ENCODE results near the gene SHROOM4. TPM values are rescaled to one million over a fixed set of nuclear protein-coding genes. Genes with fewer than 3 reads are reported as not detected.

The SHROOM4 gene, protein sequence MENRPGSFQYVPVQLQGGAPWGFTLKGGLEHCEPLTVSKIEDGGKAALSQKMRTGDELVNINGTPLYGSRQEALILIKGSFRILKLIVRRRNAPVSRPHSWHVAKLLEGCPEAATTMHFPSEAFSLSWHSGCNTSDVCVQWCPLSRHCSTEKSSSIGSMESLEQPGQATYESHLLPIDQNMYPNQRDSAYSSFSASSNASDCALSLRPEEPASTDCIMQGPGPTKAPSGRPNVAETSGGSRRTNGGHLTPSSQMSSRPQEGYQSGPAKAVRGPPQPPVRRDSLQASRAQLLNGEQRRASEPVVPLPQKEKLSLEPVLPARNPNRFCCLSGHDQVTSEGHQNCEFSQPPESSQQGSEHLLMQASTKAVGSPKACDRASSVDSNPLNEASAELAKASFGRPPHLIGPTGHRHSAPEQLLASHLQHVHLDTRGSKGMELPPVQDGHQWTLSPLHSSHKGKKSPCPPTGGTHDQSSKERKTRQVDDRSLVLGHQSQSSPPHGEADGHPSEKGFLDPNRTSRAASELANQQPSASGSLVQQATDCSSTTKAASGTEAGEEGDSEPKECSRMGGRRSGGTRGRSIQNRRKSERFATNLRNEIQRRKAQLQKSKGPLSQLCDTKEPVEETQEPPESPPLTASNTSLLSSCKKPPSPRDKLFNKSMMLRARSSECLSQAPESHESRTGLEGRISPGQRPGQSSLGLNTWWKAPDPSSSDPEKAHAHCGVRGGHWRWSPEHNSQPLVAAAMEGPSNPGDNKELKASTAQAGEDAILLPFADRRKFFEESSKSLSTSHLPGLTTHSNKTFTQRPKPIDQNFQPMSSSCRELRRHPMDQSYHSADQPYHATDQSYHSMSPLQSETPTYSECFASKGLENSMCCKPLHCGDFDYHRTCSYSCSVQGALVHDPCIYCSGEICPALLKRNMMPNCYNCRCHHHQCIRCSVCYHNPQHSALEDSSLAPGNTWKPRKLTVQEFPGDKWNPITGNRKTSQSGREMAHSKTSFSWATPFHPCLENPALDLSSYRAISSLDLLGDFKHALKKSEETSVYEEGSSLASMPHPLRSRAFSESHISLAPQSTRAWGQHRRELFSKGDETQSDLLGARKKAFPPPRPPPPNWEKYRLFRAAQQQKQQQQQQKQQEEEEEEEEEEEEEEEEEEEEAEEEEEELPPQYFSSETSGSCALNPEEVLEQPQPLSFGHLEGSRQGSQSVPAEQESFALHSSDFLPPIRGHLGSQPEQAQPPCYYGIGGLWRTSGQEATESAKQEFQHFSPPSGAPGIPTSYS (N-terminal part only)
- total RNA-seq: 10 to 100 TPM in 3 of 4 donors, 1 to 10 TPM in 1; 8.6 to 15.1 (median 10.8) TPM

DNA sequence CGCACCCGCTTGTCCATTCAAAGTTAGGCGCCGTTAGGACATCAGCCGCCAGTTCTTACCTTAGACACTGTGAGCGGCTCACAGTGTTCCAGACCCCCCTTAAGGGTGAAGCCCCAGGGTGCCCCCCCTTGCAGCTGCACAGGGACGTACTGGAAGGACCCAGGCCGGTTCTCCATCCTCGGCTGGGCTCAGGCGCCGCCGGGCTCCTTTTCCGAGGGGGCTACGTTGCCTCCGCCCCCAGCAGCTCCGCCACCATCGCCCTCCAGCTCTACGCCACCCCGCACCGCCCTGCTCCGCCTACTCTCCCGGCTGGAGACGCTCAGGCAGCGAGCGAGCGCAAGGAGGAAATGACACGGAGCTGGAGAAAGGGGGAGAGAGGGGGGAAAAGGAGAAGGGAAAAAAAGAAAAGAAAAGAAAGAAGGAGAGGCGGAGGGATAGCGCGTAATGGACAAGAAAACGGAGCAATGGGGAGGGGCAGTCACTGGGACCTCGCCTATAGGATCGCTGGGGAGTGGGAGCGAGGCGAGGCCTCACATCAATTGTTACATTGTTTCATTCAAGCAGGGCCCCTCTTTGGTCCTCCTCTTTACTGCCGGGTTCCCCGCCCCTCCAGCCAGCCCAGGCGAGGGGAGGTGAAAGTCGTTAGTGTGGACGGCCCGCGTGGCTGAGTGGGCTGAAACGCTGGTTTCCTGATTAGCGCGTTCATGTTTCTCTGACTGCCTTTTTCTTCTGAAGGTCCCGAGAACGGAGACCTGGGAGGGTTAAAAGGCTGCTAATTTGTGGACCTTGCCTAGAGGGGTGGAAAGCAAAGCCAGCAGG, at the start of gene SHROOM4:
TSS of gene SHROOM4 (minus strand) at position 352 of the 819 bp plus-strand sequence. CDS start at position 176, 176 bp downstream.
- TF ChIP-seq POLR2A (IDR thresholded peaks at IDR 0.05) (no peak), CTCF (IDR thresholded peaks at IDR 0.05) (no peak), POLR2AphosphoS5 (IDR thresholded peaks at IDR 0.05) (no peak), EP300 (IDR thresholded peaks at IDR 0.05) (no peak)
- H3K9me3 ChIP-seq: no peaks in the 10 kb centered on the region
- ATAC-seq: peak; percentile 81
- no peaks in the 10 kb centered on the region for H3K36me3 ChIP-seq
- peaks cover 0 to 6% (median 0%) of the 10 kb centered on the region in 3 donors for H3K4me1 ChIP-seq
- WGBS, 2 donors (ENCODE audit: low coverage in 1 of 2): 0% methylated on average over 3 of the region's 47 CpGs; no CpG with 5 or more reads in 1 of the 2 donors
- H3K27me3 ChIP-seq: no peaks in the 10 kb centered on the region
- H3K27ac ChIP-seq: peak within 1 kb of the TSS in 3 of 4 donors; percentile 66 to 73 (median 70)
- peak within 1 kb of the TSS; percentile 58 to 93 for H3K4me3 ChIP-seq

- Histone ChIP-seq H3K4me1 (no peaks in the 10 kb centered on the region), H3K27me3 (no peaks in the 10 kb centered on the region), H3K27ac (no peak overlapping the region), H3K36me3 (no peaks in the 10 kb centered on the region), H3K9me3 (no peaks in the 10 kb centered on the region), H3K4me3 (no peak overlapping the region)
- ATAC-seq: no peak
- 100% methylated on average over 1 of the region's 1 CpG for WGBS, 2 donors (ENCODE audit: low coverage in 1 of 2)
- TF ChIP-seq CTCF (IDR thresholded peaks at IDR 0.05) (no peak), POLR2A (IDR thresholded peaks at IDR 0.05) (no peak)
Observed at GRCh38 chrX:50863471-50863870, 49.5 kb upstream of the SHROOM4 start.

GRCh38 chrX:50860518-50860917, 46.5 kb upstream of the SHROOM4 start:
- no peak for TF ChIP-seq CTCF (IDR thresholded peaks at IDR 0.05)
- no peak for TF ChIP-seq POLR2AphosphoS5 (IDR thresholded peaks at IDR 0.05)
- Histone ChIP-seq H3K9me3 (no peaks in the 10 kb centered on the region), H3K36me3 (no peaks in the 10 kb centered on the region), H3K27me3 (no peaks in the 10 kb centered on the region), H3K4me1 (no peaks in the 10 kb centered on the region), H3K27ac (no peak overlapping the region), H3K4me3 (no peak overlapping the region)
- ATAC-seq: no peak
- WGBS, 2 donors (ENCODE audit: low coverage in 1 of 2): 80% methylated on average over 1 of the region's 3 CpGs

DNA sequence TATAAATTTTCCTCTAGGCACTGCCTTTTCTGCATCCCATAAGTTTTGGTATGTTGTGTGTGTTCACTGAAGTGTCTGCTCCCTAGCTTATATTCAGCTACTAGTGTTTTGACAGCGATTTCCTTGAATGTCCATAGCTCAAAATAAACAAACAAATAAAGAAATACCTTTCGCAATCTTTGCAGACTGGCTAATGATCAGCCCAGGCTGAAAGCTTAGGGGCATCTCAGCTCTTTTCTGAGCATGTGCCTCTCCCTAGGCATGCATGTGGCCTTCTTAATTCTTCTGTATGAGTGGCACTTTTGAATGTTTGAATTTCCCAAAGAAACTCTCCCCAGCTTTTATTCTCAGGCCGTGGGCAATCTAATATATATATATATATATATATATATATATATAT, 44.6 kb upstream of the SHROOM4 start:
- H3K36me3 ChIP-seq: no peaks in the 10 kb centered on the region
- no peak for ATAC-seq
- no peaks in the 10 kb centered on the region for H3K27me3 ChIP-seq
- H3K9me3 ChIP-seq: no peaks in the 10 kb centered on the region
- no peak overlapping the region for H3K4me3 ChIP-seq
- H3K27ac ChIP-seq: no peak overlapping the region
- WGBS, 2 donors (ENCODE audit: low coverage in 1 of 2): 67 to 94% methylated on average over 1 to 2 of the region's 3 CpGs
- H3K4me1 ChIP-seq: no peaks in the 10 kb centered on the region
- TF ChIP-seq EP300 (IDR thresholded peaks at IDR 0.05) (no peak), POLR2A (IDR thresholded peaks at IDR 0.05) (no peak), POLR2AphosphoS5 (IDR thresholded peaks at IDR 0.05) (no peak), CTCF (IDR thresholded peaks at IDR 0.05) (no peak)

Data from gastroesophageal sphincter (tissue), 4 donors.